WERI-Rb-1 (cell line): ENCODE measurements around the gene ALKBH3.

Experiments used
- DNase-seq: peaks from one replicate; pipeline ENCODE4 v3.0.0-alpha.2; 2020
- H3K27ac ChIP-seq: fragments of 250-450 bp; sonication (Bioruptor Pico); 2 replicates; pipeline ENCODE4 v1.5.1; 2020; ENCODE audit warnings: mild to moderate bottlenecking, moderate library complexity
- H3K27me3 ChIP-seq: fragments of 250-450 bp; sonication (Bioruptor Pico); 2 replicates; pipeline ENCODE4 v1.5.1; 2021; ENCODE audit warnings: mild to moderate bottlenecking, low read depth, moderate library complexity; ENCODE audit not compliant: insufficient read depth, severe bottlenecking
- H3K36me3 ChIP-seq: fragments of 250-450 bp; sonication (Bioruptor Pico); 2 replicates; pipeline ENCODE4 v1.5.1; 2020; ENCODE audit warnings: mild to moderate bottlenecking, moderate library complexity
- H3K4me3 ChIP-seq: 2 replicates; pipeline ENCODE4 v1.5.1; 2011; ENCODE audit warnings: low read depth, mild to moderate bottlenecking, control low read depth, low read length
- H3K9me3 ChIP-seq: fragments of 250-450 bp; sonication (Bioruptor Pico); 2 replicates; pipeline ENCODE4 v1.5.1; 2021; ENCODE audit warnings: mild to moderate bottlenecking, moderate library complexity; ENCODE audit not compliant: severe bottlenecking
- CTCF ChIP-seq: IDR thresholded peaks from 2 replicates; pipeline ENCODE4 v1.5.1; 2011; ENCODE audit warnings: low read depth, mild to moderate bottlenecking, control low read depth, inconsistent platforms, low read length

ALKBH3 gene

GRCh38 chr11:43928721-43929120 lies 48.1 kb downstream of the ALKBH3 start:
- Histone ChIP-seq H3K27ac (no peak overlapping the region), H3K9me3 (no peaks in the 10 kb centered on the region), H3K4me3 (no peak overlapping the region), H3K27me3 (no peaks in the 10 kb centered on the region), H3K36me3 (no peaks in the 10 kb centered on the region)
- DNase-seq: no peak
- no peak for TF ChIP-seq CTCF

- no peak overlapping the region for H3K27ac ChIP-seq
- H3K4me3 ChIP-seq: no peak overlapping the region
- DNase-seq: no peak
- TF ChIP-seq CTCF: no peak
- H3K9me3 ChIP-seq: no peaks in the 10 kb centered on the region
- H3K36me3 ChIP-seq: no peaks in the 10 kb centered on the region
- H3K27me3 ChIP-seq: no peaks in the 10 kb centered on the region
Observed at GRCh38 chr11:43930868-43931716, 50.5 kb downstream of the ALKBH3 start.

- H3K9me3 ChIP-seq: no peaks in the 10 kb centered on the region
- H3K27me3 ChIP-seq: no peaks in the 10 kb centered on the region
- H3K36me3 ChIP-seq: no peaks in the 10 kb centered on the region
- H3K27ac ChIP-seq: no peak overlapping the region
- TF ChIP-seq CTCF: no peak
- H3K4me3 ChIP-seq: no peak overlapping the region
- no peak for DNase-seq
Observed at GRCh38 chr11:43931717-43932039, 51.0 kb downstream of the ALKBH3 start.

- no peaks in the 10 kb centered on the region for H3K36me3 ChIP-seq
- H3K4me3 ChIP-seq: no peak overlapping the region
- H3K9me3 ChIP-seq: no peaks in the 10 kb centered on the region
- no peak for DNase-seq
- no peaks in the 10 kb centered on the region for H3K27me3 ChIP-seq
- no peak for TF ChIP-seq CTCF
- H3K27ac ChIP-seq: no peak overlapping the region
Observed at GRCh38 chr11:43933226-43933607, 52.6 kb downstream of the ALKBH3 start.

- Histone ChIP-seq H3K4me3 (no peak overlapping the region), H3K36me3 (no peaks in the 10 kb centered on the region), H3K9me3 (no peaks in the 10 kb centered on the region), H3K27ac (no peak overlapping the region), H3K27me3 (no peaks in the 10 kb centered on the region)
- TF ChIP-seq CTCF: 0 out of 2 replicates have a peak, but pooled peaks have one; percentile 6
- no peak for DNase-seq
Observed at GRCh38 chr11:43933608-43934551, 53.2 kb downstream of the ALKBH3 start.
